Amygdala (tissue), 56 donors: ENCODE results near the gene DRD4.

Experiments
- DNase-seq, 56 donors: peaks; one replicate each; lab custom pipeline; 2025; lab: John Stamatoyannopoulos, UW

DRD4 gene

GRCh38 chr11:620935-621814 is 15.9 kb upstream of the DRD4 start:
- DNase-seq, result no peak

DNA sequence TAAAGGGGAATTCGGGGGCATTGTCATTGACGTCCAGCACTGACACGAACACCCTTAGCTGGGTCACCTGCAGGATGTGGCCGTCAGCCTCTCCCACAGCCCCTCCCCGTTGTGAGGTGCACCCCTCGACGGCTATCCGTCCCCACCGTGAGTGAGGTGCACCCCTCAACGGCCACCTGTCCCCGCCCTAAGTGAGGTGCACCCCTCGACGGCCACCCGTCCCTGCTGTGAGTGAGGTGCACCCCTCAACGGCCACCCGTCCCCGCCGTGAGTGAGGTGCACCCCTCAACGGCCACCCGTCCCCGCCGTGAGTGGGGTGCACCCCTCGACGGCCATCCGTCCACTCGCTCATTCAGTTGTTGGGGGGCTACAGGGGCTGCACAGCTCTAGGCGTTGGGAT is 15.2 kb upstream of the DRD4 start:
- no peak for DNase-seq

DNA sequence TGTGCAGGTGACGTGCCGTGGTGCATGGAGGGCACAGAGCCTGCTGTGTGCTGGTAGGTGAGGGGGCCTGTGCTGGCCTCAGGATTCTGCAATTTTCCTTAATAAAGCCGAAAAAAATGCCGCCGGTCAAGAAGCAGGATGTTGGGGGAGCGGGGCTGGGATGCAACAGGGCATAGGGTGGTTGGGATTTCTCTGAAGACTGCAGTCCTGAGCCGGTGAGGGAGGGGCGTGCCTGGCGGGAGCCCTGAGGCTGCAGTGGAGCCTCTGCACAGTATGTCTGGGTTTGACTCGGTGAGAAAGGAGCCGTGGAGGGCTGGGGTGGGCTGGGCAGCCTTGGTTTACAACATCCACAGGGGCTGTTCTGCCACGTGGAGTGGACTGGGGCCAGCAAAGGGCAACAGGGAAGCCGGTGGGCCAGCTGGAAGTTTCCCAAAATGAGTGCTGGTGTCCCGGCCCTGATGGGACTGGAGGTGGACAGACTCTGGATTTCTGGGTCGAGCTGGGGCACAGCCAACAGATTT is 13.7 kb upstream of the DRD4 start:
- DNase-seq, result no peak

DNA sequence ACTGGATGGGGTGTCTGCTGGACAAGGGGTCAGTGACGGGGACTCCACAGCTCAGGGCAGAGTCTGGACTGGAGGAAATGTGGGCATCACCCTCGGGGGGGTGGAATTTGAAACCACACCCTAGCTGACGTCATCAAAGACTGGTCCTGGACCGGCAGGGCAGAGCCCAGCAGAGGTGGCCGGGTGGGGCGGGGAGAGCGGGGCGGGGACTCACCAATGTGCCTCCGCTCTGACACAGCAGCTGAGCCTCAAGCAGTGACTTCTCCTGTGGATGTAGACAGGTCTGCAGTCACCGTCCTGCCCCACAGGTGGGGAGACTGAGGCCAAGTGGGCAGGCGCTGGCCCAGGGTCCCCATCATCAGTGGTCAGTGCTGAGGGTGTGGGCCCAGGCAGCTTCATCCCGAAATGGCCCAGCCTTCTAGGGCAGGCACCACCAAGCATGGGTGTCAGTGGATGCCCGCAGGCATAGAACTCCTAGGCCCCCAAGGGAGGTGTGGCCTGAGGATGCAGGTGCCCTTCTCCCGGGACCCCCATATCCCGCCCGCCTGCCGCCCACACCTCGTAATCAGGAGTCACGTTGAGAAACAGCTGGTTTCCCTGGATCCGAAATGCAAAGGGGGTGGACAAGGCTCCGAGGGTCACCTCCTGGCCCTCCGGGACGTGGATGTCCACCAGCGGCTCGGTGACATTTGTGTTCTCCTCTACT is 12.9 kb upstream of the DRD4 start:
- no peak for DNase-seq

- no peak for DNase-seq
Observed at GRCh38 chr11:624705-625635, 12.1 kb upstream of the DRD4 start, which contains the start of gene CDHR5. Gene CDHR5 (minus strand): TSS chr11:624955. CDS start chr11:624902, 53 bp downstream.

DNA sequence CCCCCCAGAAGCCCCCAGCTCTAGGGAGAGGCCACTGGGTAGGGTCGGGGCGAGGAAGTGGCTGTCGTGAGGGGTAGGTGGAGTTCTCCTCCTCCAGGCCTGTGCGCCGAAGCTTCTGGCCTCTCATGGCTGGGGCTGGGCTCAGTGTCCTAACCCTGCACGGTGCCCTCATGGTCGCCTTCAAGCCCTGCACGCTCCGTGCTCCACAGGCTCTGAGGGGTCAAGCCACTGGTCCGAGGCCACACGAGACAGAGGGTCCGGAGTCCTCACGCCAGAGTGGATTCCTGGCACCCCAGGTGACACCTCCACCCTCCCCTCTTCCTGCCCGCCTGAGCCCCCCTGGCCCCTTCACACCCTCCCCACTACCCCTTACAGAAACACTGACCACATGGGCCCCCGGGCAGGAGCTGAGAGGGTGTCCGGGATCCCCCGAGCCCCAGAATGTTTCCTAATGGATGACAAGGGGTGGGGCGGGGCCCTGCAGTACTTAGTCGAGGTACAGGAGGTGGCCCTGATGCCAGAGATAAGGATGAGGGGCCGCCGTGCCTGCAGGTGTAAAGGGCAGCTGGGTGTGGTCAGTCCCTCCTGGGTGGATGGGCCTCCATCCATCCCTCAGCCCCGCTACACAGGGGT is 11.3 kb upstream of the DRD4 start:
- DNase-seq, result no peak

GRCh38 chr11:626475-627307 is 10.4 kb upstream of the DRD4 start, which contains the start of gene SCT:
Gene SCT (minus strand): TSS chr11:627181. CDS start chr11:627143, 38 bp downstream.
- DNase-seq, result no peak

GRCh38 chr11:627308-627576 is 9.8 kb upstream of the DRD4 start:
- DNase-seq, result no peak

- DNase-seq, result no peak
Observed at GRCh38 chr11:628056-628455, 9.0 kb upstream of the DRD4 start.

DNA sequence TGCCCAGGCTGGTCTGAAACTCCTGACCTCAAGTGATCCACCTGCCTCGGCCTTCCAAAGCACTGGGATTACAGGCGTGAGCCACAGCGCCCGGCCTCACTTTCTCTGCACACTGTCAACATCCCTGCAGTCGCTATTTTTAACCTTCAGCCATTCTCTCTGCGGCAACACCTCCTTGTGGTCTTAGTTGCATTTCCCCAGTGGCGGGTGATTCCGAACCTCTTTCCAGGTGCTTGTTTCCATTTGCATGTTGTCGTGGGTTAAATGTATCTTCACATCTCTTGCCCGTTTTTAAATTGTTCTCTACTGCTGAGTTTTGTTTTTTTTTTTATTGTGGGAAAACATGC is 7.9 kb upstream of the DRD4 start:
- DNase-seq, result no peak

- no peak for DNase-seq
Observed at GRCh38 chr11:630871-631270, 6.2 kb upstream of the DRD4 start.

- DNase-seq, result no peak
Observed at GRCh38 chr11:635945-636510, 1.0 kb upstream of the DRD4 start.

GRCh38 chr11:637333-637592 is 194 bp downstream of the DRD4 start:
- no peak for DNase-seq

- no peak for DNase-seq
Observed at GRCh38 chr11:637593-638521, 788 bp downstream of the DRD4 start.

- DNase-seq, result peak in 1 of 56 donors; percentile 15
Observed at GRCh38 chr11:638631-639331, 1.7 kb downstream of the DRD4 start.

DNA sequence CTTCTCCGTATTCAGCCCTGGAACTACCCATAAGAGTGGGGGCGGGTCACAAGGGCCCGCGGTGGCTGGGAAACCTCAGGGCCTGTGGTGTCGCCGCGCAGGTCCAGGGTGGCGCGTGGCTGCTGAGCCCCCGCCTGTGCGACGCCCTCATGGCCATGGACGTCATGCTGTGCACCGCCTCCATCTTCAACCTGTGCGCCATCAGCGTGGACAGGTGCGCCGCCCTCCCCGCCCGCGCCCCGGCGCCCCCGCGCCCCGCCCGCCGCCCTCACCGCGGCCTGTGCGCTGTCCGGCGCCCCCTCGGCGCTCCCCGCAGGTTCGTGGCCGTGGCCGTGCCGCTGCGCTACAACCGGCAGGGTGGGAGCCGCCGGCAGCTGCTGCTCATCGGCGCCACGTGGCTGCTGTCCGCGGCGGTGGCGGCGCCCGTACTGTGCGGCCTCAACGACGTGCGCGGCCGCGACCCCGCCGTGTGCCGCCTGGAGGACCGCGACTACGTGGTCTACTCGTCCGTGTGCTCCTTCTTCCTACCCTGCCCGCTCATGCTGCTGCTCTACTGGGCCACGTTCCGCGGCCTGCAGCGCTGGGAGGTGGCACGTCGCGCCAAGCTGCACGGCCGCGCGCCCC is 2.4 kb downstream of the DRD4 start:
- DNase-seq, result no peak
